Activated CD4-positive, alpha-beta T cell treated with anti-CD3 and anti-CD28 coated beads for 48 hours (primary cell): ENCODE results near the gene ROPN1.
A peak's percentile ranks its signal among the peaks of the same experiment; 100 is the strongest.
"Not testable (repeated sequence)": the region's sequence is repeated elsewhere in the genome, so short reads cannot be mapped to it uniquely, and the experiment has no call there.

Experiments used
- DNase-seq: peaks from one replicate; pipeline ENCODE4 v3.0.0-alpha.2; 2020

ROPN1 gene

DNA sequence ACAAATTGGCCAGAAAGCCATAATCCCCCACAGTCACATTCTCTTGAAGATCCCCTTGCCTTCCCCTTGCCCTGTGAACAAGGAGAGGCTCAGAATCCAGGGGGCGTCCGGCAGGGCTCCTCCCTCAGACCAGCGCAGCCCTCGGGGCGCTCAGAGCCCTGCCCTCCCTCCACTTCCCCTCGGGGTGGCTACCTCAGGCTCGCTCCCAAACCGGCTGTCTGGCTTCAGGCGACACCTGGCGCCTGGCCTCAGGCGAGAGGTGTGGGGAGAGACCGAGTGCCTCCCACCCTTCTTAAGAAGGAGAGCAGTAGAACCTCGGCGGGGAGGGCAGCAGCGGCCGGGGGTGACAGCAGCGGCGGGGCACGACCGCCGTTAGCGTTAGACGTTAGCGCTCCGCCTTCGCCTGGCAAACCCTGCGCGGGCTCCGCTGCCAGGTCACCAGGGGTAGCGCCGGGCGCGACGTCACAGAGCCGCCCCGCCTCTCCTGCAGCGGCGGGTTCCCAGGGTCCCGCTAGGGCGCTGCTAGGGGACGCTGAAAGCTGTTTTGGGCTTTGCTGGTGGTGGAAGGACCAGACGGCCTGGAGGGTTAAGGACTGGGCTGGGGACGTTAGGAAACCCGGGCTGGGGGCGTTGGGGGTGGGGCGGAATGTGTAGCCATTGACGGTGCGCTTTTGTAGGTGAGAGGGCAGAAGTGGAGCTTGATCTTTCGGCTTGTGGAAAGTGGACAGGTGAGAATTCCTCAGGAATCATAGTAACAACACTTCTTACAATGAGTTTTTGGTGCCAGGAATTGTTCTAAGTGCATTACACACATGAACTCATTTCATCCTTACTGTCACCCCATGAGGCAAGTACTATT is at the start of gene ROPN1:
Gene ROPN1 (minus strand): TSS at position 395 of the 859 bp plus-strand sequence. CDS start 11,643 bp downstream, outside the sequence.
- DNase-seq = not testable (repeated sequence)

GRCh38 chr3:124041553-124041952 is 49.6 kb upstream of the ROPN1 start:
- DNase-seq = no peak

- DNase-seq = no peak
Observed at GRCh38 chr3:124037326-124037725, 45.4 kb upstream of the ROPN1 start.

- not testable (repeated sequence) for DNase-seq
Observed at GRCh38 chr3:124036214-124036613, 44.3 kb upstream of the ROPN1 start.

- no peak for DNase-seq
Observed at GRCh38 chr3:124035463-124036121, 43.7 kb upstream of the ROPN1 start.

DNA sequence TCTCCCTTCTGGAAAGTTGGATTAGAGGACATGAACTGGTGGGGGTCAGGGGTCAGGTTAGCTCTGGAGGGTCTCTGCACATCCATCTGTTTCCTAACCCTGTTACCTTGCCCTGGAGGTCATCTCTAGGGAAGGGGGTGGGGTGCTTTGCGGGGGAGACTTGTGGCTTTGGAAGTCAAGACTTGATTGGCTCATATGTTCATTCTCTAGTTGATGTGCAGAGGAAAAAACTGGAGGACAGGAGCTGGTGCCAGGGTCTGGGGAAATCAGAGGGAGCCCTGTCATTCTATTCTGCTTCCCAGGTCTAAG is 42.9 kb upstream of the ROPN1 start:
- DNase-seq = no peak

DNA sequence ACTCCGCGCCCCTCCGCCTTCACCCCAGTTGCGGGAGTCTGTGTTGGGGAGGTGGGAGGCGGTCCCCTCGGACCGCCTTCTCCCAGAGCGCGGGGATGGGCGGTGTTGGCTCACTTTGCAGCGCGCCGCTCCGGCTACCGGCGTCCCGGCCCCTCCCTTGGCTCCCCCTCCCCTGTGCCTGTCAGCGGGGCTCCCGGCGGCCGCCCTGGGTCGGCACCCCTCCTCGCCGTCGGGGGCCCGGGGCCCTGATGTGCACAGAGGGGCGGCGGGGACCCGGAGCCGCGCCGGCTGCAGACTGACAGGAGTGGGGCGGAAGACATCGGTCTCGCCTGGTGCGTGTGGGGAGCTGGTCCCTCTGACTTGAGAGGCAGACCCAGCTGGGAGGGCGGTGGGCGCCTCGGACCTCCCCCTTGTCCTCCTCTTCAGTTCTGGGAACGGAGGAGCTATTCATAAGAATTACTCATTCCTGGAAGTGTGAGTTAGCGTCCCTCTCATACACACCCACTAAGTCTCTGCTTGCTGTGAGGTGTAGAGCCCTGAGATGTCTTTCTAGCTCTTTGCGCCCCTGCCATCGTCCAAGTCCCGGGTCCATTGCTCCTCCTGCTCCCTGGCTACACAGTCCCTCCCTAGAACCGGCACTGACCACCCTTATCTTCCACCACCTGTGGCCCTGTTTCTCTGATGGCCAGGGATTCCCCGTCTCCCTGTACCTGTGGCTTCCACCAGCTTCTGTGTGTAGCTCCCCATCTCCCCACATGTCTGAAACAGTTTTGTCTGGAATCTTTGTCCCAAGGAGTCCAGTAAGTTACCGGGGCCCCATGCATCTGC is 42.3 kb upstream of the ROPN1 start:
- DNase-seq = peak; percentile 34

GRCh38 chr3:124033360-124034015 is 41.6 kb upstream of the ROPN1 start, which contains the start of gene KALRN:
Gene KALRN (plus strand): TSS chr3:124033369.
- DNase-seq = peak; percentile 3

- DNase-seq = peak; percentile 80
Observed at GRCh38 chr3:124032881-124033359, 41.0 kb upstream of the ROPN1 start.

DNA sequence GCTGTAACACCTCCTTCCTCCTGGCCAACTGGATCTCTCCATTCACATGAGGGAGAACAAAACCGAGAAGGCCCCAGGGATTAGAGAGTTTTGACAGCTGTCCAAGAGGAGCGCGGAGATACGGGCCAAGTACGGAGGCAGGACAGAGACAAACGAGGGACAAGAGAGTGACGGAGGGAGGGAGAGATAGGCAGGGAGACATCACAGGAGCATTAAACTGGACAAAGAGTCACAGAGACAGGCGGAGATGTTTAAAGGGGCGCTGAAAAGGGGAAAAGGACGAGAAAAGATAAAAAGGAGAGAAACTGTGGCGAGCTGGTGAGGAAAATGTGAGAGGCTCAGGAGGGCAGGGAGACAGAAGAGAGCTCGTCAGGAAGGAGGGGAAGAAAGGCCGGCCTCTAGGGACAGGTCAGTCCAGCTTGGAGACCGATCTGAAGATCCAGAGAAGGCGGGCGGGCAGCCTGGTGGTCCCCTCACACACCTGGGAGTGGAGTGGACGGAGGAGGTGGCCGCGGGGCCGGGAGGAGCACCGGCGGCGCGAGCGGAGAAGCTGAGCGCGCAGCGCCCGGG is 40.5 kb upstream of the ROPN1 start:
- no peak for DNase-seq

- no peak for DNase-seq
Observed at GRCh38 chr3:124026516-124026915, 34.6 kb upstream of the ROPN1 start.

GRCh38 chr3:124023531-124023930 is 31.6 kb upstream of the ROPN1 start:
- DNase-seq = not testable (repeated sequence)

GRCh38 chr3:124019291-124019690 is 27.4 kb upstream of the ROPN1 start:
- DNase-seq = no peak

GRCh38 chr3:124017502-124017901 is 25.6 kb upstream of the ROPN1 start:
- not testable (repeated sequence) for DNase-seq

DNA sequence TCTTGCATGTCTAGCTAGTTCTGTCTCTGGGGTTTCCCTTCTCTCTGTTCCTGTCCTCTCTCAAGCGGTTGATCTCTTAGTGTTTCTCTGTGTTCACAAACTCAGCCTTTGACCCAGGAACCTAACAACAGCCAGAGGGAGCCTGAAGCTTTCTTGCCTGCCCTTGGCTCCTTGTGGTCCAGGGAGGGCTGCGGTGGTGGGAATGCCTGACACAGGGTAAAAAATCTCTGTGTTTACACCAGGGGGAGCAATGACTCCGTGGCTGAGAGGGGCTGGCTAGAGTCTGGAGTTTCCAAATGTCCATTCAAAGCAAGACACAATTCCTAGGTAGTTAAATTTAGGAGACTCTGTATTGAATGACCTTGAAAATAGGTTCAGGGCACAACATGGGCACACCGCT is 24.6 kb upstream of the ROPN1 start:
- not testable (repeated sequence) for DNase-seq

DNA sequence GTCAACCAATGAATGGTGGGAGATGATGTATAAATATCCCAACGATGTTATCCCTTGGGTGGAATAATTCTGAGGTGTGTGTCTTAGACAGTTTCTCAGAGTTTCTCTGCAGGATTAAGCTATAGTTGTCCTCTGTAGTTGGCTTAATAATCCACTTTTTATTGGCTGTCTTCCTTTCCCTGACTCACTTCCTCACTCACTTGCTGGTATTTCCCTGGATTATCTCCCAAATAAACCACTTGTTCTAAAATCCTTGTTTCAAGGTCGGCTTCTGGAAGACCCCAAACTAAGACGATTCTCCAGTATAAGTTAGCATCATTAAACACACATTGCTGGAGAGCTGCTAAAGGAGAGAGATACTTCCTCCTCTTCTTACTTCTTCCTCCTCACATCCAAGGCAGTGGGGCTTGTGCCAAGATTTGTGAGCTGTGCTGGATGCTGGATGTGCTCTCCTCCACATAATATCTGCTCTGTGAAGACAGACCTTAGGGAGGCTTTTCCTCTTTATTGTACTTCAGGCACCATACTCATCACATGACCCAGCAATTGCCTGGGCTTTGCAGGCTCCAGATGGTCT is 22.5 kb upstream of the ROPN1 start:
- no peak for DNase-seq

DNA sequence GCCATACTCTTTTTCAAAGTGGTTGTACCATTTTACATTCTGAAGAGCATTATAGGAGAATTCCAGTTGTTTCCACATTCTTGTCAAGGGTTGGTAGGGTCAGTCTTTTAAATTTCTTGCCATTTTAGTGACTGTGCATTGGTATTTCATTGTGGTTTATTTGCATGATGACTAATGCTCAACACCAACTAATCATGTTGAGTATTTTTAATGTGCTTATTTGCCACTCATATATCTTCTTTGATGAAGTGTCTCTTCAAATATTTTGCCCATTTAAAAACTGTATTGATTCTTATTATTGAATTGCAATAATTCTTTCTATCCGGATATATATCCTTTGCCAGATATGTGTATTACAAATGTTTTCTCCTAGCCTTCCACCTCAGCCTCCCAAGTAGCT is 16.4 kb upstream of the ROPN1 start:
- not testable (repeated sequence) for DNase-seq

DNA sequence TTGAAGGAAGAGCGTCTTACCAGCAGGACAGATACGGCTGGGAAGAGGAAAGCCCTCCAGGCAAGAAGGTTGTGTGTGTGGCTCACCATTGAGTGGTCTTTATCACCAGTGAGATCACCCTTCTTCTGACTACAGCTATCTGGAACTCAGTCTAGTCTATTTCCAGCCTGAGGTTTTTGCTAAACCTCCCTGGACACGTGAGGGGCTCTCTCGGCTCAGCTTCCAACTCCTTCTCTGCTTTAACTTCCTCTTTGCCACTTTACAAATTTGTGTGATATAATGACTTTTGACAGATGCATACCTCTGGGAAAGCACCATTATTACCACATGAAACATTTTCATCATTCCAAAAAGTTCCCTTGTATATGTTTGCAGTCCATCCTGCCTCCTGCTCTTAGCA is 15.3 kb upstream of the ROPN1 start:
- no peak for DNase-seq

GRCh38 chr3:124002405-124003079 is 10.6 kb upstream of the ROPN1 start:
- not testable (repeated sequence) for DNase-seq

DNA sequence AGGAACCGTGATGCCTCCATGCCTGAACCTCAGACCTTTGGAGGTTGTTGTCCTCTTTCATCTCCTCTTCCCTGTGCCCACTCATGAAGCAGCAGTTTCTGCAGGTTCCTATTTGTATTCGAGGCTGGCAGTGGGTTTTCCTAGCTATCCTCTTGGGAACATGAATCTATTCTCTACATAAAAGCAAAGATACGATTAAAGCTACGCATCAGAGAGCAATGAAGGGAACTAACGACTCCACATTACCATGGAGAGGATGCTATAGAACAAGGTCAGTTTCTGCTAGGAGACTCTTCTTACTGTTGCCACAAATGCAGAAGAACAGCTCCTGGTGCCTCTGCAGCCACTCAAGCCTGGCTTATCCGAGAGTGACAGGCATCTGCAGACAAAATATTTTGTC is 9.4 kb upstream of the ROPN1 start:
- DNase-seq = not testable (repeated sequence)

- no peak for DNase-seq
Observed at GRCh38 chr3:123997543-123997942, 5.6 kb upstream of the ROPN1 start.
